Neural crest cell (in vitro differentiated cells): Measurements from ENCODE around the gene POPDC2. TPM values are rescaled to one million over a fixed set of nuclear protein-coding genes. Genes with fewer than 3 reads are reported as not detected.

ENCODE experiments used
- DNase-seq: peaks from one replicate; pipeline ENCODE4 v3.0.0; 2021; ENCODE audit warnings: low read depth, mixed read lengths, low spot score
- H3K27ac Mint-ChIP-seq: one replicate; pipeline ENCODE4 v1.8.0; 2021; ENCODE audit warnings: mild to moderate bottlenecking, mixed read lengths; ENCODE audit not compliant: unreplicated experiment
- H3K27me3 Mint-ChIP-seq: 2 replicates; pipeline ENCODE4 v1.8.0; 2021; ENCODE audit warnings: low read depth, mild to moderate bottlenecking, mixed read lengths
- H3K36me3 Mint-ChIP-seq: 2 replicates; pipeline ENCODE4 v1.8.0; 2021; ENCODE audit warnings: low read depth, mild to moderate bottlenecking, mixed read lengths
- H3K4me1 Mint-ChIP-seq: 2 replicates; pipeline ENCODE4 v1.8.0; 2021; ENCODE audit warnings: mixed read lengths
- H3K4me3 Mint-ChIP-seq: one replicate; pipeline ENCODE4 v1.8.0; 2021; ENCODE audit warnings: mild to moderate bottlenecking, mixed read lengths
- H3K9me3 Mint-ChIP-seq: 2 replicates; pipeline ENCODE4 v1.8.0; 2021; ENCODE audit warnings: mixed read lengths
- CTCF ChIP-seq: fragments of 200-600 bp; sonication (generic); conservative IDR thresholded peaks from 2 replicates; pipeline ENCODE4 v1.5.0; 2021; ENCODE audit warnings: antibody characterized with exemption, mild to moderate bottlenecking
- total RNA-seq: library from RNA; stranded (reverse); gene quantifications from 2 replicates; pipeline ENCODE4 v1.2.1, GENCODE V29; 2021

POPDC2 gene
- total RNA-seq, 1 donor from 2014 or later = 2.8 TPM

GRCh38 chr3:119642746-119643473 is 17.5 kb downstream of the POPDC2 start:
- Mint-ChIP-seq H3K27ac (no peak overlapping the region), H3K4me1 (no peaks in the 10 kb centered on the region), H3K4me3 (no peak overlapping the region), H3K9me3 (no peaks in the 10 kb centered on the region), H3K36me3 (peaks cover 9% of the 10 kb centered on the region), H3K27me3 (no peaks in the 10 kb centered on the region)
- TF ChIP-seq CTCF = no peak
- DNase-seq = no peak

- Mint-ChIP-seq H3K4me1 (no peaks in the 10 kb centered on the region), H3K27me3 (no peaks in the 10 kb centered on the region), H3K27ac (no peak overlapping the region), H3K4me3 (no peak overlapping the region), H3K9me3 (no peaks in the 10 kb centered on the region), H3K36me3 (peaks cover 6% of the 10 kb centered on the region)
- no peak for DNase-seq
- TF ChIP-seq CTCF = no peak
Measured at GRCh38 chr3:119641416-119641815, 19.0 kb downstream of the POPDC2 start.

- Mint-ChIP-seq H3K27ac (no peak overlapping the region), H3K9me3 (no peaks in the 10 kb centered on the region), H3K4me1 (no peaks in the 10 kb centered on the region), H3K36me3 (peaks cover 6% of the 10 kb centered on the region), H3K4me3 (no peak overlapping the region), H3K27me3 (no peaks in the 10 kb centered on the region)
- no peak for DNase-seq
- no peak for TF ChIP-seq CTCF
Measured at GRCh38 chr3:119639494-119640350, 20.7 kb downstream of the POPDC2 start.

- H3K4me3 Mint-ChIP-seq = no peak overlapping the region
- peaks cover 3% of the 10 kb centered on the region for H3K36me3 Mint-ChIP-seq
- no peaks in the 10 kb centered on the region for H3K4me1 Mint-ChIP-seq
- H3K27ac Mint-ChIP-seq = no peak overlapping the region
- no peaks in the 10 kb centered on the region for H3K9me3 Mint-ChIP-seq
- DNase-seq = no peak
- TF ChIP-seq CTCF = no peak
- no peaks in the 10 kb centered on the region for H3K27me3 Mint-ChIP-seq
Measured at GRCh38 chr3:119637679-119638477, 22.5 kb downstream of the POPDC2 start.

GRCh38 chr3:119636891-119637611 is 23.3 kb downstream of the POPDC2 start:
- Mint-ChIP-seq H3K27ac (no peak overlapping the region), H3K36me3 (peaks cover 3% of the 10 kb centered on the region), H3K27me3 (no peaks in the 10 kb centered on the region), H3K4me3 (no peak overlapping the region), H3K4me1 (no peaks in the 10 kb centered on the region), H3K9me3 (no peaks in the 10 kb centered on the region)
- no peak for TF ChIP-seq CTCF
- no peak for DNase-seq
